ENCODE measurements around the gene PRKG1. TPM values are rescaled to one million over a fixed set of nuclear protein-coding genes. Genes with fewer than 3 reads are reported as not detected.

PRKG1 gene
- total and polyA plus RNA-seq, 2 of the 4 experiments (the other 2 are of a cell fraction): 3.5 to 18.3 TPM

DNA sequence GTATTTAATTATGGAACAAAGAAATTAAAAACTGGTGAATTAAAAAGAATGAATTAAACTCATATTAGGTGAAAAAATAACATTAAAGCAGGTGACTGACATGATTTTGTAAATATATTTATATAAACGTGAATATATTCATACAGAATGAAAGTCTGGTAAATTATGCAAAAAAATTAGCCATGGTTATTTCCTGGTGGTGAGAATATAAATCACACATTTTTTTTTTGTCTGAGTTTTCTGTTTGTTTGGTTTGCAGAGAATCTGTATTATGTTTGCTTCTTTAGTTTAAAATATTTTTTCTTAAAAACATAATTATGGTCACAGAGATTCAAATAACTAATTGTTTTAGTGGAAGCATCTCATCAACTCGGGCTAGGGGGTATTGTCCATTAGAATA is 698.1 kb downstream of the PRKG1 start:
- BruUV-seq (replicated peaks): no TSS peak
- ChIA-PET CTCF (no interaction called here), POLR2A (ENCODE audit: unreplicated experiment) (no interaction called here)
- no peak overlapping the region for H2BK20ac ChIP-seq (ENCODE audit: low read depth, low read length)
- no peak overlapping the region for H2AK9ac ChIP-seq (replicated peaks; ENCODE audit: low read depth, low read length, poor library complexity)
- H3K9me1 ChIP-seq (ENCODE audit: insufficient read depth, low read length): no peaks in the 10 kb centered on the region
- no peak overlapping the region for H2BK5ac ChIP-seq (ENCODE audit: low read depth, low read length, poor library complexity, severe bottlenecking)
- WGBS, 2 experiments (ENCODE audit: extremely low coverage in 2 of 2, insufficient read length in 1 of 2): no CpG with 5 or more reads among the region's 2 CpGs
- H3K4me2 ChIP-seq (ENCODE audit: low read depth, low read length): no peak overlapping the region
- in situ Hi-C loops (cut with MboI; ENCODE audit: low sequenced_read_pairs): no loop called here
- no peak overlapping the region for H3K9ac ChIP-seq (ENCODE audit: low read depth, low read length)
- DNase-seq (no peak), ATAC-seq (ENCODE audit: low read depth) (no peak)
- H4K20me1 ChIP-seq (ENCODE audit: insufficient read depth, low read length): no peaks in the 10 kb centered on the region; the same call in 1 of the 2 replicates
- H3K56ac ChIP-seq (ENCODE audit: extremely low read depth, insufficient read depth, low read length): no peak overlapping the region
- no peak overlapping the region for H2AK5ac ChIP-seq (ENCODE audit: low read depth, low read length)
- H3K4ac ChIP-seq (ENCODE audit: low read depth, low read length): no peak overlapping the region
- peaks cover 7% of the 10 kb centered on the region for H3K4me1 ChIP-seq (ENCODE audit: control insufficient read depth, insufficient read depth, low read length)
- no peaks in the 10 kb centered on the region for H3K27me3 ChIP-seq (ENCODE audit: control insufficient read depth, insufficient read depth, low read length)
- H3K4me3 ChIP-seq (ENCODE audit: insufficient read depth, low read depth, low read length): no peak overlapping the region
- intact Hi-C loops (cut with micrococcal nuclease): no loop called here
- TF ChIP-seq MXI1 (IDR thresholded peaks at IDR 0.05; ENCODE audit: borderline replicate concordance, low read depth, low read length): no peak
- TF ChIP-seq, protein P1, sequence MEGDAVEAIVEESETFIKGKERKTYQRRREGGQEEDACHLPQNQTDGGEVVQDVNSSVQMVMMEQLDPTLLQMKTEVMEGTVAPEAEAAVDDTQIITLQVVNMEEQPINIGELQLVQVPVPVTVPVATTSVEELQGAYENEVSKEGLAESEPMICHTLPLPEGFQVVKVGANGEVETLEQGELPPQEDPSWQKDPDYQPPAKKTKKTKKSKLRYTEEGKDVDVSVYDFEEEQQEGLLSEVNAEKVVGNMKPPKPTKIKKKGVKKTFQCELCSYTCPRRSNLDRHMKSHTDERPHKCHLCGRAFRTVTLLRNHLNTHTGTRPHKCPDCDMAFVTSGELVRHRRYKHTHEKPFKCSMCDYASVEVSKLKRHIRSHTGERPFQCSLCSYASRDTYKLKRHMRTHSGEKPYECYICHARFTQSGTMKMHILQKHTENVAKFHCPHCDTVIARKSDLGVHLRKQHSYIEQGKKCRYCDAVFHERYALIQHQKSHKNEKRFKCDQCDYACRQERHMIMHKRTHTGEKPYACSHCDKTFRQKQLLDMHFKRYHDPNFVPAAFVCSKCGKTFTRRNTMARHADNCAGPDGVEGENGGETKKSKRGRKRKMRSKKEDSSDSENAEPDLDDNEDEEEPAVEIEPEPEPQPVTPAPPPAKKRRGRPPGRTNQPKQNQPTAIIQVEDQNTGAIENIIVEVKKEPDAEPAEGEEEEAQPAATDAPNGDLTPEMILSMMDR (conservative IDR thresholded peaks at IDR 0.05; ENCODE audit: low read depth, low read length): no peak
- no peak for TF ChIP-seq POLR2A (IDR thresholded peaks at IDR 0.05; ENCODE audit: low read depth, low read length)
- no peak for TF ChIP-seq BHLHE40 (IDR thresholded peaks at IDR 0.05; ENCODE audit: low read depth, low read length)
- TF ChIP-seq RCOR1 (IDR thresholded peaks at IDR 0.05; ENCODE audit: insufficient replicate concordance, low read length): no peak
- TF ChIP-seq FOS (IDR thresholded peaks at IDR 0.05; ENCODE audit: low read depth, low read length): no peak
- TF ChIP-seq NFE2L2 (IDR thresholded peaks at IDR 0.05; ENCODE audit: low read depth, low read length): no peak
- TF ChIP-seq MAFK (IDR thresholded peaks at IDR 0.05; ENCODE audit: low read depth, low read length): no peak
- TF ChIP-seq, protein P2, sequence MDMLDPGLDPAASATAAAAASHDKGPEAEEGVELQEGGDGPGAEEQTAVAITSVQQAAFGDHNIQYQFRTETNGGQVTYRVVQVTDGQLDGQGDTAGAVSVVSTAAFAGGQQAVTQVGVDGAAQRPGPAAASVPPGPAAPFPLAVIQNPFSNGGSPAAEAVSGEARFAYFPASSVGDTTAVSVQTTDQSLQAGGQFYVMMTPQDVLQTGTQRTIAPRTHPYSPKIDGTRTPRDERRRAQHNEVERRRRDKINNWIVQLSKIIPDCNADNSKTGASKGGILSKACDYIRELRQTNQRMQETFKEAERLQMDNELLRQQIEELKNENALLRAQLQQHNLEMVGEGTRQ (IDR thresholded peaks at IDR 0.05; ENCODE audit: low read depth, low read length): no peak
- TF ChIP-seq, protein P3, sequence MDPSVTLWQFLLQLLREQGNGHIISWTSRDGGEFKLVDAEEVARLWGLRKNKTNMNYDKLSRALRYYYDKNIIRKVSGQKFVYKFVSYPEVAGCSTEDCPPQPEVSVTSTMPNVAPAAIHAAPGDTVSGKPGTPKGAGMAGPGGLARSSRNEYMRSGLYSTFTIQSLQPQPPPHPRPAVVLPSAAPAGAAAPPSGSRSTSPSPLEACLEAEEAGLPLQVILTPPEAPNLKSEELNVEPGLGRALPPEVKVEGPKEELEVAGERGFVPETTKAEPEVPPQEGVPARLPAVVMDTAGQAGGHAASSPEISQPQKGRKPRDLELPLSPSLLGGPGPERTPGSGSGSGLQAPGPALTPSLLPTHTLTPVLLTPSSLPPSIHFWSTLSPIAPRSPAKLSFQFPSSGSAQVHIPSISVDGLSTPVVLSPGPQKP (IDR thresholded peaks at IDR 0.05; ENCODE audit: borderline replicate concordance, low read depth, low read length): no peak
- no peak for TF ChIP-seq CHD1 (IDR thresholded peaks at IDR 0.05; ENCODE audit: low read depth, low read length)
- TF ChIP-seq SMC3 (IDR thresholded peaks at IDR 0.05; ENCODE audit: low read depth, low read length): no peak
- TF ChIP-seq MAZ (IDR thresholded peaks at IDR 0.05; ENCODE audit: borderline replicate concordance, low read depth, low read length): no peak
- TF ChIP-seq CEBPB (IDR thresholded peaks at IDR 0.05; ENCODE audit: low read depth, low read length): no peak
- no peak for TF ChIP-seq RFX5 (IDR thresholded peaks at IDR 0.05; ENCODE audit: low read depth, low read length)
- TF ChIP-seq RAD21 (IDR thresholded peaks at IDR 0.05; ENCODE audit: low read length): no peak
- H3K23ac ChIP-seq (ENCODE audit: low read depth, low read length): no peak overlapping the region
- H2AFZ ChIP-seq (replicated peaks; ENCODE audit: low read length, poor library complexity): no peak overlapping the region
- no peak overlapping the region for H4K8ac ChIP-seq (ENCODE audit: low read depth in 2 of 2, low read length in 2 of 2)
- no peak overlapping the region for H2BK120ac ChIP-seq (ENCODE audit: low read depth, low read length)
- no peak overlapping the region for H2BK15ac ChIP-seq (ENCODE audit: low read depth, low read length)
- no peaks in the 10 kb centered on the region; a peak in 1 of 4 replicates for H3K79me1 ChIP-seq (ENCODE audit: low read depth in 1 of 2, low read length in 2 of 2)
- dilution Hi-C loops (cut with HindIII; ENCODE audit: low sequenced_read_pairs, unreplicated experiment): no loop called here
- no peak overlapping the region for H3K14ac ChIP-seq (replicated peaks; ENCODE audit: low read depth, low read length)
- no peak overlapping the region for H4K91ac ChIP-seq (ENCODE audit: insufficient read depth, low read depth, low read length)
- no peaks in the 10 kb centered on the region for H3K9me3 ChIP-seq (ENCODE audit: control insufficient read depth, insufficient read depth, low read length)
- H3K36me3 ChIP-seq (ENCODE audit: control insufficient read depth, insufficient read depth, low read length): no peaks in the 10 kb centered on the region
- H3K27ac ChIP-seq (ENCODE audit: insufficient read depth, low read length): no peak overlapping the region
- H3K18ac ChIP-seq (ENCODE audit: low read depth, low read length): no peak overlapping the region
- H4K5ac ChIP-seq (ENCODE audit: low read depth, low read length): no peak overlapping the region
